C1 segment of cervical spinal cord (tissue), 14 donors: Measurements from ENCODE around the gene OR4D6.
"Not testable (repeated sequence)": the region's sequence is repeated elsewhere in the genome, so short reads cannot be mapped to it uniquely, and the experiment has no call there.

Experiments used
- DNase-seq, 14 donors: peaks; one replicate each; lab custom pipeline; 2025; lab: John Stamatoyannopoulos, UW

Gene OR4D6

GRCh38 chr11:59456661-59457060, at the start of gene OR4D6:
Gene OR4D6 (plus strand): TSS chr11:59456961. CDS start chr11:59456961, 0 bp downstream.
- no peak for DNase-seq

DNA sequence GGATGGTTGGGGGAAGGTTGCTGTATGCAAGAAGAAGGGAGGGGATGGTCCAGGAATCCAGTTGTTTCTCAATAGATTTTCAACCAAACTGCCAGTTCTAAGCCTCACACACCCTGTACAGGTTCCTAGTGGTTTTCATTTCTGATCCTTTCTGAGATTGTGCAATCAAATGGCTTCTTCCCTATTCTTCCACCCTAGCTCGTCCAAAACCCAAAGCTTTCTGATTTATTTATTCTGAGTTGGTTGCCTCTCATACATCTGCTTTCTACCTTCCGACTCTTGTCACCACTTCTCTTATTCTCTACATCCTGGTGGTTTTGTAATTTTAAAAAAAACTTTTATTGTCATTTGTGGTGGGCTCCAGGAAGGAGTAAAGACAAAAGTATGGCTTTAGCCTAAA, 43.1 kb upstream of the OR4D6 start:
- no peak for DNase-seq

- DNase-seq, result no peak
Observed at GRCh38 chr11:59415111-59415510, 41.6 kb upstream of the OR4D6 start.

GRCh38 chr11:59416613-59417012, 40.1 kb upstream of the OR4D6 start:
- no peak for DNase-seq

- DNase-seq, result no peak
Observed at GRCh38 chr11:59417023-59417422, 39.7 kb upstream of the OR4D6 start.

- DNase-seq, result no peak
Observed at GRCh38 chr11:59418156-59418555, 38.6 kb upstream of the OR4D6 start.

DNA sequence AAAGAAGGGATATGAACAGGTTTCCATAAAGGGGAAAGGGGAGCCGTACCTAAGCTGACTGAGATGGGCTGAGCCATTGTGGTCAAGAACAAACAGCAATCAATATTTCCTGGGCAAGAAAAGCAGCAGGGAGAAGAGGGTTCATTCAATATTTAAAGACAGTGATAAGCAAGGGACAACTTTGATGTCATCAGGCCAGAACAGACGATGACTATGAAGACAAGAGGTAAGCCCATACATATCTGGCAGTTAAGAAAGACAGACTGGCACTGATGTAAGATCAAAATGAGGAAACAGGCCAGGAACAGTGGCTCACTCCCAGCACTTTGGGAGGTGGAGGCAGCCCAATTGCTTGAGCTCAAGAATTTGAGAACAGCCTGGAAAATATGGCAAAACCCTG, 32.9 kb upstream of the OR4D6 start:
- DNase-seq, result no peak

- no peak for DNase-seq
Observed at GRCh38 chr11:59425131-59425530, 31.6 kb upstream of the OR4D6 start.

- no peak for DNase-seq
Observed at GRCh38 chr11:59426361-59427067, 30.2 kb upstream of the OR4D6 start, which contains the start of gene OR5A2. Gene OR5A2 (minus strand): TSS chr11:59426413. CDS start chr11:59422953, 3,460 bp downstream.

- DNase-seq, result no peak
Observed at GRCh38 chr11:59427068-59427382, 29.7 kb upstream of the OR4D6 start.

- DNase-seq, result no peak
Observed at GRCh38 chr11:59429924-59430516, 26.7 kb upstream of the OR4D6 start.

DNA sequence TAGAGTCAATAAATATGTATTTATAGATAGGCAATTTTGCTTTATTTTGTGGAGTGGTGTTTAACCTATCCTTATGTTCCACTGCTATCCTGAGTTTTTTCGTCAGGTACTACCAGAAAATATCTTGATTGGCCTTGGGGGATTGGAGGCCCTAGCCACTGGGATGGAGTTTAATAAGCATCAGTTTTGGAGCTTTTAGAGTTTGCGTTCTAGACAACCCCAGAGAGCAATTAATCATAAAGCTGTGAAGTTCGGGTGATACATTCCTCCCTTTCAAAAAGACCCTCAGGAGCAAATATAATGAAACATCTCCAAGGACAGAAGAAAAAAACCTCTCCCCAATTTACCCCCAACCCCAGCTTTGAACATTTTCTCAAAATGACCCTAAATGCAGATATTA, 20.6 kb upstream of the OR4D6 start, which contains the start of gene OR5A1:
Gene OR5A1, plus strand, starts transcription at position 301 of the 400 bp plus-strand sequence. CDS start 6,700 bp downstream, outside the sequence.
- no peak for DNase-seq

DNA sequence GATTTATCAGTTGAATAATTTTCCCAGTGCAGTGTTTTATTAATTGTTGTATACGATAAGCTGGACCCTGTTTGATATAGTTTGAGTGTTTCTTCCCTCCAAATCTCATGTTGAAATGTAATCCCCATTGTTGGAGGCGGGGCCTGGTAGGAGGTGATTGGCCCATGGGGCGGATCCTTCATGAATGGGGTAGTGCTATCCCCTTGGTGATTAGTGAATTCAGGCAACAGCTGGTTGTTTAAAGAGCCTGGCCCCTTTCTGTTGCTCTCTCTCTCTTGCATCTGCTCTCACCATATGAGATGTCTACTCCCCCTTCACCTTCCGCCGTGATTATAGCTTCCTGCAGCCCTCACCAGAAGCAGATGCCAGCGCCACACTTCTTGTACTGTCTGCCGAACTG, 19.0 kb upstream of the OR4D6 start:
- no peak for DNase-seq

DNA sequence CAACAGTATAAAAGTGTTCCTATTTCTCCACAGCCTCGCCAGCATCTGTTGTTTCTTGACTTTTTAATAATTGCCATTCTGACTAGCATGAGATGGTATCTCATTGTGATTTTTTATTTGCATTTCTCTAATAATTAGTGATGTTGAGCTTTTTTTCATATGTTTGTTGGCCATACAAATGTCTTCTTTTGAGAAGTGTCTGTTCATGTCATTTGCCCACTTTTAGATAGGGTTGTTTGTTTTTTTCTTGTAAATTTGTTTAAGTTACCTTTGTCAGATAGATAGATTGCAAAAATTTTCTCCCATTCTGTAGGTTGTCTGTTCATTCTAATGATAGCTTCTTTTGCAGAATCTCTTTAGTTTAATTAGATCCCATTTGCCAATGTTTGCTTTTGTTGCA, 11.1 kb upstream of the OR4D6 start:
- not testable (repeated sequence) for DNase-seq

- DNase-seq, result no peak
Observed at GRCh38 chr11:59448484-59448883, 8.3 kb upstream of the OR4D6 start.

- no peak for DNase-seq
Observed at GRCh38 chr11:59459916-59460315, 3.2 kb downstream of the OR4D6 start.

DNA sequence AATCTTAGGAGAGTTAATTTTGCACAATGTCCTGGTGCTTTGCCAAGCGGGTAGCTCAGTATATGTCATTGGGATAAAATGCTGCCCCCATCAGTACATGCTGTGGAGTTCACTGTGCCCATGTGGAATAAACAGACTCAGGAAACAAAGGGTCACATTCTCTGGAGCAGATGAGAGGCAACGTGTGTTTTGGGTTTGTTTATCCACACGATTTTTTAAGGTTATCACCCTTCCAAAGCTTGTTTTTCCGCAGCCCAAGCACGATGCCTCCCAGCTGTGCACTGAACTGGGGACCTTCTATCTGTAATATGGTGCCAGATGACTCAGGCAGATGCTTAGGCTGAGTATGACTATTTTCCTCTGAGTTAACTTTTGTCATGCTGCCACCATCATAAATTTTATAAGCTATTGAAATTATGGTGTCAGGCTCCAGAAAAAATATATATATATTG, 6.5 kb downstream of the OR4D6 start:
- no peak for DNase-seq

DNA sequence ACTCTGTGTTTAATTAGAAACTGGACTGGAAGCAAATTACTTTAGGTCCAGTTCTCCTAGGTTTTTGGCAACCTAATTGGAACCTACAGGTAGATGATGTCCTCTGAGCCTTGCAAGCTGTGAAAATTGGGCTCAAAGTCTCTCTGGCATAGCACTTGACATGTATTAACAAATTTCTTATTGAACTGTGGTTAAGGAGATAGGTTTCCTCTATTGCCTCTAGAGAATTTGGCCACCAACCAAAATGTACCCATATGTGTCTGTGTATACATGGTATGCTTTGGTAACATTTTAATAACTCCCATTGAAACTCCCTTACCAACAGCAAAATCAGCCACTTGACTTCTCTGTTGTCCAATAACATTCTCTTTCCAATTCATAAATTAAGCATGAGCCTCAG, 16.3 kb downstream of the OR4D6 start, which contains the start of gene OR4D10:
Gene OR4D10, plus strand, starts transcription at position 301 of the 400 bp plus-strand sequence. CDS start 4,115 bp downstream, outside the sequence.
- no peak for DNase-seq

DNA sequence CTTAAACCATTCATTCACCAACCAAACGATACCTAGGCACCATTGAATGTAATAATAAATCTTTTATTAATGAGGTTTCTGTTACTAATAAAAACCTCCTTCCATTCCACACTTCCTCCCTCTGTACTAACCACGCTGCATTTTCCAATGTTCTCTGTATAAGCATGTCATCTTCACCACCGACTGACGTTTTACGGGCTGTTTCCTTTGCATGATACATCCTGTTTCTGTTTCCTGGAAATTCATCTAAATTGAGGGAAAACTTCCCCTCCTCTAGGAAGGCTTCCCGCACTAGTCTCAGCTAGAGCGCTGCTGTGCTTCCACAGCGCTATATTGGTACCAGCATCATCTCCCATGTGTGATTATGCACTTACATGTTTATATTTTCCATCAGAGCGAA, 18.4 kb downstream of the OR4D6 start:
- DNase-seq, result no peak

- no peak for DNase-seq
Observed at GRCh38 chr11:59479906-59480305, 23.1 kb downstream of the OR4D6 start.

DNA sequence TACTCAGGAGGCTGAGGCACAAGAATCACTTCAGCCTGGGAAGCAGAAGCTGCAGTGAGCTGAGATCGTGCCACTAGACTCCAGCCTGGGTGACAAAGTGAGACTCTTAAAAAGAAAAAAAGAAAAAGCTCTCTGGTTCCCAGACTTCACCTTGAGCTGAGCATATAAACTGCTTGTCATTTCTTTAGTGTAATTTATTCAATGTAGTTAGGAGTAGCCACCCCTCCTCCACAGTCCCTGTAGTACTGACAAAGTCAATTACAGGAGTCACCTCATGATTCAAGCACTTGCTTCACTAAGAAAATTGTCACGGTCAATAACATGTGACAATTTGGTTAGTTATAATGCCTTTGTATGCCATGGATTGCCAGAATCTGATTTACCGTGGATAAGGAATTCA, 23.6 kb downstream of the OR4D6 start:
- no peak for DNase-seq

- no peak for DNase-seq
Observed at GRCh38 chr11:59501931-59502330, 45.2 kb downstream of the OR4D6 start.

- DNase-seq, result no peak
Observed at GRCh38 chr11:59503276-59503675, 46.5 kb downstream of the OR4D6 start, which contains the start of gene OR4D11. Gene OR4D11 (plus strand): TSS chr11:59503576. CDS start chr11:59503576, 0 bp downstream.
